CD14-positive monocyte (primary cell): ENCODE data around the gene HLA-DQB1. TPM values are rescaled to one million over a fixed set of nuclear protein-coding genes. Genes with fewer than 3 reads are reported as not detected.

ENCODE experiments used
- DNase-seq, 3 donors: peaks; one replicate each; pipeline ENCODE4 v3.0.0-alpha.2; 2011 to 2022
- H2AFZ ChIP-seq: 2 replicates; pipeline ENCODE4 v1.6.0; 2012; ENCODE audit warnings: mild to moderate bottlenecking, low read depth, low read length, inconsistent platforms; ENCODE audit not compliant: insufficient read depth, poor library complexity, severe bottlenecking
- H3K27ac ChIP-seq, 2 donors: 1 replicate in 1 of 2; 2 replicates in 1 of 2; pipeline ENCODE4 v1.5.1; 2012 to 2013; ENCODE audit warnings: low read length in 2 of 2, control low read depth in 1 of 2, inconsistent platforms in 1 of 2, low read depth in 1 of 2, mild to moderate bottlenecking in 1 of 2
- H3K27me3 ChIP-seq, 2 donors: one replicate each; pipeline versions ENCODE4 v1.6.0 to v1.6.1; 2011 to 2013; ENCODE audit warnings: low read length in 2 of 2; ENCODE audit not compliant: control insufficient read depth in 2 of 2, insufficient read depth in 2 of 2
- H3K36me3 ChIP-seq, 2 donors: replicated peaks in 1 of 2; 1 replicate in 1 of 2; 2 replicates in 1 of 2; pipeline versions ENCODE4 v1.5.1 to v1.6.1; 2012 to 2013; ENCODE audit warnings: low read length in 2 of 2, control low read depth in 1 of 2, inconsistent platforms in 1 of 2, mild to moderate bottlenecking in 1 of 2; ENCODE audit not compliant: insufficient read depth in 2 of 2, control insufficient read depth in 1 of 2
- H3K4me1 ChIP-seq, 2 donors: 1 replicate in 1 of 2; 2 replicates in 1 of 2; pipeline versions ENCODE4 v1.5.1 to v1.6.1; 2012 to 2013; ENCODE audit warnings: low read length in 2 of 2, control low read depth in 1 of 2, inconsistent platforms in 1 of 2, mild to moderate bottlenecking in 1 of 2, moderate library complexity in 1 of 2; ENCODE audit not compliant: insufficient read depth in 2 of 2, control insufficient read depth in 1 of 2
- H3K4me2 ChIP-seq: replicated peaks from 2 replicates; pipeline ENCODE3; 2012; ENCODE audit warnings: low read length, moderate library complexity, mild to moderate bottlenecking; ENCODE audit not compliant: poor library complexity, severe bottlenecking; ENCODE audit errors: extremely low read depth
- H3K4me3 ChIP-seq, 3 experiments: fragments of 200-600 bp in 1 of 3; sonication (generic) in 1 of 3; replicated peaks in 1 of 3; 1 replicate in 2 of 3; 2 replicates in 1 of 3; pipeline ENCODE4 v1.5.1; 2011 to 2013; ENCODE audit warnings: low read length in 3 of 3, mild to moderate bottlenecking in 3 of 3, control low read depth in 2 of 3, low read depth in 2 of 3, inconsistent platforms in 1 of 3, moderate library complexity in 1 of 3
- H3K79me2 ChIP-seq: 2 replicates; pipeline ENCODE4 v1.6.0; 2012; ENCODE audit warnings: mild to moderate bottlenecking, control low read depth, inconsistent platforms, low read length, moderate library complexity; ENCODE audit not compliant: insufficient read depth
- H3K9ac ChIP-seq: 2 replicates; pipeline ENCODE4 v1.6.0; 2017; ENCODE audit warnings: low read length, mild to moderate bottlenecking; ENCODE audit not compliant: insufficient read depth, poor library complexity, severe bottlenecking
- H3K9me3 ChIP-seq, 2 donors: replicated peaks in 1 of 2; 1 replicate in 1 of 2; 2 replicates in 1 of 2; pipeline versions ENCODE4 v1.5.1 to v1.6.1; 2012 to 2013; ENCODE audit warnings: low read length in 2 of 2, control low read depth in 1 of 2; ENCODE audit not compliant: control insufficient read depth in 1 of 2, insufficient read depth in 1 of 2
- H4K20me1 ChIP-seq: 2 replicates; pipeline ENCODE4 v1.6.0; 2012; ENCODE audit warnings: mild to moderate bottlenecking, low read length, control low read depth, moderate library complexity; ENCODE audit not compliant: insufficient read depth
- H3K27ac Mint-ChIP-seq, 7 donors: one replicate each; pipeline ENCODE4 v1.8.0; 2020; ENCODE audit warnings: mild to moderate bottlenecking in 7 of 7, mixed read lengths in 7 of 7, moderate library complexity in 6 of 7, inconsistent platforms in 2 of 7
- H3K27me3 Mint-ChIP-seq, 3 donors: one replicate each; pipeline ENCODE4 v1.8.0; 2021 to 2022; ENCODE audit warnings: low read depth in 3 of 3, mild to moderate bottlenecking in 3 of 3, mixed read lengths in 3 of 3, moderate library complexity in 3 of 3, inconsistent platforms in 1 of 3
- H3K36me3 Mint-ChIP-seq, 2 donors: one replicate each; pipeline ENCODE4 v1.8.0; 2020; ENCODE audit warnings: mixed read lengths in 2 of 2, inconsistent platforms in 1 of 2, mild to moderate bottlenecking in 1 of 2
- H3K4me1 Mint-ChIP-seq: one replicate; pipeline ENCODE4 v1.8.0; 2020; ENCODE audit warnings: mild to moderate bottlenecking, mixed read lengths
- H3K4me3 Mint-ChIP-seq, 2 donors: one replicate each; pipeline ENCODE4 v1.8.0; 2020; ENCODE audit warnings: mild to moderate bottlenecking in 2 of 2, mixed read lengths in 2 of 2, moderate library complexity in 1 of 2
- H3K9me3 Mint-ChIP-seq, 7 donors: one replicate each; pipeline ENCODE4 v1.8.0; 2020 to 2022; ENCODE audit warnings: mixed read lengths in 7 of 7, mild to moderate bottlenecking in 6 of 7, moderate library complexity in 6 of 7, inconsistent platforms in 2 of 7
- CTCF ChIP-seq: fragments of 200-600 bp; IDR thresholded peaks from one replicate; pipeline ENCODE4 v1.8.0; 2022; ENCODE audit warnings: antibody characterized with exemption, mild to moderate bottlenecking
- WGBS: methylation state at CpG from one replicate; pipeline ENCODE4 v1.1.5; 2013; ENCODE audit warnings: missing lambda C conversion rate; ENCODE audit not compliant: insufficient coverage; 5-methylcytosine and 5-hydroxymethylcytosine counted together
- intact Hi-C, 2 donors: fragments of 100-400 bp; cut with micrococcal nuclease; formaldehyde crosslinking; loops; one replicate each; pipeline versions ENCODE4 v1.15.0 to v1.15.1; 2023
- polyA plus RNA-seq, 3 donors: library from polyadenylated mRNA; depleted of rRNA in 1 of 3; unstranded in 2 of 3; stranded (reverse) in 1 of 3; fragments of 300-500 nt in 2 of 3; fragments of >200 nt in 1 of 3; fragmentation: Illumina TruSeq in 2 of 3; gene quantifications; 1 replicate in 2 of 3; 2 replicates in 1 of 3; pipeline ENCODE4 v1.2.3, GENCODE V29; 2012 to 2021

HLA-DQB1 gene
- polyA plus RNA-seq, 3 donors: 66.7 to 638 (median 246) TPM

DNA sequence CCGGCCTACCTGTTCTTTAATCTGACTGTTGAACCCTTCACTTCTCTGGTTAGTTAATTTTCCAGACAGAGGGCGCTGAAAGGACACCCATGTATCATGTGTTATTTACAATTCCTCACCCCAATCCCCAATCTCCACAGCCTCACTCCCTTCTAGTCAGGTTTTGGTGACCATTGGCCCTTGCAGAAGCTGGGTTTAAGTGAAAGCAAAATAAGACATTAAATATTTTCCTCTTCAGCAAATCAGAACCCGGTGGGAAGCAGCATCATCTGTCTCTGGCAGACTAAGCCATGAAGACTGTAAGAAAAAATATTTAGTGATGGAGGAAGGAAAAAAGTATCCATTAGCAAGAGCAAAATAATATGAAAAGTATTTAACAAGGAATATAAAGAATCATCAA, 38.6 kb downstream of the HLA-DQB1 start:
- Mint-ChIP-seq H3K27me3 (peaks cover 0 to 2% (median 2%) of the 10 kb centered on the region in 3 donors), H3K4me3 (peak overlapping the region in 1 of 2 donors; percentile 30), H3K4me1 (peaks cover 40% of the 10 kb centered on the region), H3K27ac (peak overlapping the region; percentile 56 to 99 (median 93)), H3K36me3 (peaks cover 0 to 8% of the 10 kb centered on the region in 2 donors), H3K9me3 (peaks cover 0 to 3% (median 0%) of the 10 kb centered on the region in 7 donors)
- Histone ChIP-seq H3K36me3 (no peaks in the 10 kb centered on the region), H4K20me1 (no peaks in the 10 kb centered on the region), H3K4me3 (no peak overlapping the region), H3K27ac (peak overlapping the region; percentile 63 to 68), H3K4me2 (peak overlapping the region; percentile 16), H3K79me2 (no peaks in the 10 kb centered on the region), H3K9ac (no peak overlapping the region), H3K4me1 (peaks cover 26 to 39% of the 10 kb centered on the region in 2 donors), H3K27me3 (no peaks in the 10 kb centered on the region), H3K9me3 (no peaks in the 10 kb centered on the region), H2AFZ (no peak overlapping the region)
- DNase-seq: peak; percentile 65 to 81 (median 77)
- TF ChIP-seq CTCF: no peak
- WGBS: 0% methylated on average over 1 of the region's 3 CpGs
- intact Hi-C loops: loop anchor here in 1 of 2 donors (5.0 kb wide), 1 partner anchor 39 kb away; the partner anchor contains the start of gene HLA-DQB1

DNA sequence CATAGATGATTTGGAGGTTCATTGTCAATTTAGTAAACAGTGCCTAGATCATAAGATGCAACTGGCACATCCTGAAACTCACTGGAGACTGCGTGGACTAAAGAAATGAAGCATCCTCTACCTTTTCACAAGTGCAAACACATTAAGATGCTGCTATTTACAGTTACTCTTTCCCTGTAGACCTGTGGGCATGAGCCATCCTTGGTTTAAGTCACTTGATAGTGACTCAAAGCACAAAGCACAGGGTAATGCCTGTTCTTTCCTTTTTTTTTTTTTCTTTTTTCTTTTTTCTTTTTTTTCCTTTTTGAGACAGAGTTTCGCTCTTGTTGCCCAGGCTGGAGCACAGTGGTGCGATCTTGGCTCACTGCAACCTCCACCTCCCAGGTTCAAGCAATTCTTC, 39.2 kb downstream of the HLA-DQB1 start:
- peak in 1 of 3 donors; percentile 47 for DNase-seq
- Histone ChIP-seq H3K4me2 (no peak overlapping the region), H2AFZ (no peak overlapping the region), H3K36me3 (no peaks in the 10 kb centered on the region), H3K79me2 (no peaks in the 10 kb centered on the region), H3K27ac (peak overlapping the region; percentile 63 to 68), H3K4me3 (no peak overlapping the region), H4K20me1 (no peaks in the 10 kb centered on the region), H3K9ac (no peak overlapping the region), H3K27me3 (no peaks in the 10 kb centered on the region), H3K4me1 (peaks cover 32 to 45% of the 10 kb centered on the region in 2 donors), H3K9me3 (no peaks in the 10 kb centered on the region)
- WGBS: 0% methylated on average over 1 of the region's 3 CpGs
- peaks cover 46% of the 10 kb centered on the region for H3K4me1 Mint-ChIP-seq
- H3K36me3 Mint-ChIP-seq: peaks cover 0 to 7% of the 10 kb centered on the region in 2 donors
- H3K9me3 Mint-ChIP-seq: peaks cover 0 to 3% (median 0%) of the 10 kb centered on the region in 7 donors
- no peak for TF ChIP-seq CTCF
- intact Hi-C loops: loop anchor here in 1 of 2 donors (5.0 kb wide), 1 partner anchor 40 kb away; the partner anchor contains the start of gene HLA-DQB1
- H3K27ac Mint-ChIP-seq: peak overlapping the region in 6 of 7 donors; percentile 51 to 99 (median 94)
- H3K4me3 Mint-ChIP-seq: no peak overlapping the region
- H3K27me3 Mint-ChIP-seq: peaks cover 0 to 5% (median 2%) of the 10 kb centered on the region in 3 donors
